ENCODE data around the gene SCARB1.

The SCARB1 gene

DNA sequence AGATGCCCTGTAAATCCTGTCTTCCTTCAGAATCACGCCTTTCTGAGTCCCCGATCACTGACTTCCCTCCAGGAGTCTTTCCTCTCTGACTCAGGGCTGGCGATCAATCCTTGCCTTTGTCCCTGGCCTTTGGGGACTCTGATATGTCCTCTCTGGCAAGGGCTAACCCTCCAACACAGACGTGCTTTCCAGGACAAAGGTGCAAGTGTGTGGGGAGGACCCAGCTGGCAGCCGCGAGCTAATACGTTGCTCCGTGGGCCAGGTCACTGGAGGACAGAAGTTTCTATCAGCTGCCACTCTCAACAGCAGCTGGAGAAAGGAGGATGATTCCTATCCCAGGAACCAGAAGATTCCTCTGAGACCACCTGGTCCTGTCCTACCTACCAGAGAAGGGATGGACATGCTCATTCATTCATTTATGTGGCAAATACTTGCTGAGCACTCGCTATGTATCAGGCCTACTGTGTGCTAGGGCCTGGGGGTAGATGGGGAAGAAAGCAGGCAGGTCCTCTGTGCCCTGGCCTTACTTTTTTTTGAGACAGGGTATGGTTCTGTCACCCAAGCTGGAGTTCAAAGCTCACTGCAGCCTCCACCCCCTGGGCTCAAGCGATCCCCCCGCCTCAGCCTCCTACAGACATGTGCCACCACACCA is 8.5 kb upstream of the SCARB1 start:
- Histone ChIP-seq H3K27me3 (ENCODE audit: control insufficient read depth, low read length) (no peaks in the 10 kb centered on the region; the same call in 1 of the 2 replicates), H3K27ac (ENCODE audit: low read depth, low read length) (no peak overlapping the region), H3K4me3 (ENCODE audit: low read length) (no peak overlapping the region), H3K9me3 (ENCODE audit: control insufficient read depth, insufficient read depth, low read length) (no peaks in the 10 kb centered on the region), H3K79me2 (ENCODE audit: control insufficient read depth, low read length) (no peaks in the 10 kb centered on the region), H3K9me2 (replicated peaks; ENCODE audit: control insufficient read depth, low read length) (no peaks in the 10 kb centered on the region), H3K36me3 (ENCODE audit: control insufficient read depth, low read length) (no peaks in the 10 kb centered on the region), H3K4me1 (ENCODE audit: control insufficient read depth, low read length) (peaks cover 44% of the 10 kb centered on the region), H3K4me2 (ENCODE audit: low read length) (no peak overlapping the region), H4K20me1 (ENCODE audit: control insufficient read depth, insufficient read depth, low read depth, low read length) (no peaks in the 10 kb centered on the region), H3F3A (ENCODE audit: control insufficient read depth, insufficient read depth) (peaks cover 10% of the 10 kb centered on the region)
- no peak for TF ChIP-seq EZH2phosphoT487 (IDR thresholded peaks at IDR 0.05; ENCODE audit: borderline replicate concordance, low read length)
- TF ChIP-seq, protein P1, sequence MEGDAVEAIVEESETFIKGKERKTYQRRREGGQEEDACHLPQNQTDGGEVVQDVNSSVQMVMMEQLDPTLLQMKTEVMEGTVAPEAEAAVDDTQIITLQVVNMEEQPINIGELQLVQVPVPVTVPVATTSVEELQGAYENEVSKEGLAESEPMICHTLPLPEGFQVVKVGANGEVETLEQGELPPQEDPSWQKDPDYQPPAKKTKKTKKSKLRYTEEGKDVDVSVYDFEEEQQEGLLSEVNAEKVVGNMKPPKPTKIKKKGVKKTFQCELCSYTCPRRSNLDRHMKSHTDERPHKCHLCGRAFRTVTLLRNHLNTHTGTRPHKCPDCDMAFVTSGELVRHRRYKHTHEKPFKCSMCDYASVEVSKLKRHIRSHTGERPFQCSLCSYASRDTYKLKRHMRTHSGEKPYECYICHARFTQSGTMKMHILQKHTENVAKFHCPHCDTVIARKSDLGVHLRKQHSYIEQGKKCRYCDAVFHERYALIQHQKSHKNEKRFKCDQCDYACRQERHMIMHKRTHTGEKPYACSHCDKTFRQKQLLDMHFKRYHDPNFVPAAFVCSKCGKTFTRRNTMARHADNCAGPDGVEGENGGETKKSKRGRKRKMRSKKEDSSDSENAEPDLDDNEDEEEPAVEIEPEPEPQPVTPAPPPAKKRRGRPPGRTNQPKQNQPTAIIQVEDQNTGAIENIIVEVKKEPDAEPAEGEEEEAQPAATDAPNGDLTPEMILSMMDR (IDR thresholded peaks at IDR 0.05; ENCODE audit: low read depth, low read length, poor library complexity, severe bottlenecking) = no peak

DNA sequence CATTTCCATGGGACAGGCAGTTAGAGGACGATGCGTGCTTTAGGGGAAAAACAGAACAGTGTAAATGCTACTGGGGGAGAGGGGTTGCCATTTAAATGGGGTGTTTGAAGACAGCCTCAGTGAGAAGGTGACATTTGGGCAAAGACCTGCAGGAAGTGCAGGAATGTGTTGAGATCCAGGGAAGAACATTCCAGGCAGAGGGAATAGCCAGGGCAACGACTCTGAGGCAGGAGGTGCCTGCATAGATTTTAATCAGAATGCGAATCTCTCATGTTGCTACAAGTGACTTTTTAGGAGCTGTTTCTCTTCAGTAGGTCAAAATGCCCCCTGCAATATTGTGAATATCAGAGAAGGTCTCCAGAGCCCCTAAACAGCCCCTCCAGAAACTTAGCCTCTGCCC is 7.6 kb upstream of the SCARB1 start:
- Histone ChIP-seq H3K4me3 (ENCODE audit: low read length) (no peak overlapping the region), H3K9me2 (replicated peaks; ENCODE audit: control insufficient read depth, low read length) (no peaks in the 10 kb centered on the region), H3K79me2 (ENCODE audit: control insufficient read depth, low read length) (no peaks in the 10 kb centered on the region), H3K4me2 (ENCODE audit: low read length) (no peak overlapping the region), H4K20me1 (ENCODE audit: control insufficient read depth, insufficient read depth, low read depth, low read length) (no peaks in the 10 kb centered on the region), H3K27me3 (ENCODE audit: control insufficient read depth, low read length) (no peaks in the 10 kb centered on the region), H3K27ac (ENCODE audit: low read depth, low read length) (no peak overlapping the region), H3K4me1 (ENCODE audit: control insufficient read depth, low read length) (peaks cover 53% of the 10 kb centered on the region), H3K9me3 (ENCODE audit: control insufficient read depth, insufficient read depth, low read length) (no peaks in the 10 kb centered on the region), H3K36me3 (ENCODE audit: control insufficient read depth, low read length) (no peaks in the 10 kb centered on the region), H3F3A (ENCODE audit: control insufficient read depth, insufficient read depth) (peaks cover 11% of the 10 kb centered on the region)
- TF ChIP-seq, protein P1 (IDR thresholded peaks at IDR 0.05; ENCODE audit: low read depth, low read length, poor library complexity, severe bottlenecking) = no peak
- no peak for TF ChIP-seq EZH2phosphoT487 (IDR thresholded peaks at IDR 0.05; ENCODE audit: borderline replicate concordance, low read length)

DNA sequence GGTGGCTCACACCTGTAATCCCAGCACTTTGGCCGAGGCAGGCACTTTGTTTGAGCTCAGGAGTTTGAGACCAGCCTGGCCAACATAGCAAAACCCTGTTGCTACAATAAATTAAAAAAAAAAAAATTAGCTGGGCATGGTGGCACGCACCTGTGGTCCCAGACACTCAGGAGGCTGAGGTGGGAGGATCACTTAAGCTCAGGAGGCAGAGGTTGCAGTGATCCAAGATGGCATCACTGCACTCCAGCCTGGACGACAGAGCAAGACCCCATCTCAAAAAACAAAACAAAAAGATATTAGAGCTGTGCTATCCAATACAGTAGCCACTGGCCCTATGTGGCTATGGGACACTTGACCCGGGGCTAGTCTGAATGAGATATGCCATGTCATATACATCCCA is 6.9 kb upstream of the SCARB1 start:
- Histone ChIP-seq H4K20me1 (ENCODE audit: control insufficient read depth, insufficient read depth, low read depth, low read length) (no peaks in the 10 kb centered on the region), H3K4me3 (ENCODE audit: low read length) (no peak overlapping the region), H3K4me2 (ENCODE audit: low read length) (no peak overlapping the region), H3K9me3 (ENCODE audit: control insufficient read depth, insufficient read depth, low read length) (no peaks in the 10 kb centered on the region), H3F3A (ENCODE audit: control insufficient read depth, insufficient read depth) (peaks cover 11% of the 10 kb centered on the region), H3K27ac (ENCODE audit: low read depth, low read length) (no peak overlapping the region), H3K9me2 (replicated peaks; ENCODE audit: control insufficient read depth, low read length) (no peaks in the 10 kb centered on the region), H3K27me3 (ENCODE audit: control insufficient read depth, low read length) (no peaks in the 10 kb centered on the region), H3K79me2 (ENCODE audit: control insufficient read depth, low read length) (no peaks in the 10 kb centered on the region), H3K4me1 (ENCODE audit: control insufficient read depth, low read length) (peaks cover 60% of the 10 kb centered on the region), H3K36me3 (ENCODE audit: control insufficient read depth, low read length) (no peaks in the 10 kb centered on the region)
- no peak for TF ChIP-seq EZH2phosphoT487 (IDR thresholded peaks at IDR 0.05; ENCODE audit: borderline replicate concordance, low read length)
- TF ChIP-seq, protein P1 (IDR thresholded peaks at IDR 0.05; ENCODE audit: low read depth, low read length, poor library complexity, severe bottlenecking) = no peak
